ENCODE results near the gene PPP1R15A. TPM values are rescaled to one million over a fixed set of nuclear protein-coding genes. Genes with fewer than 3 reads are reported as not detected.
"Not testable (repeated sequence)": the region's sequence is repeated elsewhere in the genome, so short reads cannot be mapped to it uniquely, and the experiment has no call there.

Gene PPP1R15A
- polyA plus RNA-seq, 1 experiment, result 43.0 TPM

DNA sequence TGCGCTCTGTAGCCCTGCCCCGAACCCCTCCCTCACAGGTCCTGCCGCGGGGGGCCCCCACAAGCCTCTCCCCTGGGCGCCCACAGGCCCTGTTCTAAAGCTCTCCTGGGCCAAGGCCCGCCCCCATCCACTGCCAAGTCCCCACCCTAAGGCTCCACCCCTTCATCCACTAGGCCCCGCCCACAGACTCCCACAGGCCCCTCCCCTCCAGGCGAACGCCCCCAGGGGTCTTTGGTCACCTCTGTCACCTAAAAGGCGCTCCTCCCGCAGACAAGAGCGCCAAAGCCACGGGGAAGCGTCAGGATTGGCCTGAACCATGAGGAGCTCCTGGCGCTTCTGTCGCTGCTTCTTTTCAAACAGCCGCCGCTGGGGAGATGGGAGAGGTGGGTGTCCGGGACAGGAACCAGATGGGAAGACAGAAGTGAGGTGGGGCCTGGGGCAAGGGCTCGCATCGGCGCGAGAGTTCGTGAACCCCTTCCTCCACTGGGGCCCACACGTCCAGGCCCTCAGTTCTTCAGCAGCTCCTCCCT is 24.0 kb downstream of the PPP1R15A start:
- no peak for DNase-seq (ENCODE audit: low read depth)
- CTCF ChIA-PET, result interaction anchor here (0.7 to 1.2 kb wide), 2 partner anchors 16 to 29 kb away, joined by 3 to 4 read pairs; no protein-coding TSS in a partner anchor

GRCh38 chr19:48897181-48897580 is 25.0 kb downstream of the PPP1R15A start:
- no peak for DNase-seq (ENCODE audit: low read depth)
- Histone ChIP-seq H3K36me3 (ENCODE audit: control insufficient read depth, insufficient read depth, low read length) (no peaks in the 10 kb centered on the region), H3K4me3 (ENCODE audit: low read depth, low read length) (no peak overlapping the region), H3K27me3 (ENCODE audit: control insufficient read depth, insufficient read depth, low read length) (peaks cover 4% of the 10 kb centered on the region; the same call in 1 of the 2 replicates)
- ChIA-PET POLR2A (no interaction called here), CTCF (interaction anchor here (0.7 to 1.2 kb wide), 2 partner anchors 17 to 28 kb away, joined by 3 to 4 read pairs; no protein-coding TSS in a partner anchor)
- TF ChIP-seq, protein P1, sequence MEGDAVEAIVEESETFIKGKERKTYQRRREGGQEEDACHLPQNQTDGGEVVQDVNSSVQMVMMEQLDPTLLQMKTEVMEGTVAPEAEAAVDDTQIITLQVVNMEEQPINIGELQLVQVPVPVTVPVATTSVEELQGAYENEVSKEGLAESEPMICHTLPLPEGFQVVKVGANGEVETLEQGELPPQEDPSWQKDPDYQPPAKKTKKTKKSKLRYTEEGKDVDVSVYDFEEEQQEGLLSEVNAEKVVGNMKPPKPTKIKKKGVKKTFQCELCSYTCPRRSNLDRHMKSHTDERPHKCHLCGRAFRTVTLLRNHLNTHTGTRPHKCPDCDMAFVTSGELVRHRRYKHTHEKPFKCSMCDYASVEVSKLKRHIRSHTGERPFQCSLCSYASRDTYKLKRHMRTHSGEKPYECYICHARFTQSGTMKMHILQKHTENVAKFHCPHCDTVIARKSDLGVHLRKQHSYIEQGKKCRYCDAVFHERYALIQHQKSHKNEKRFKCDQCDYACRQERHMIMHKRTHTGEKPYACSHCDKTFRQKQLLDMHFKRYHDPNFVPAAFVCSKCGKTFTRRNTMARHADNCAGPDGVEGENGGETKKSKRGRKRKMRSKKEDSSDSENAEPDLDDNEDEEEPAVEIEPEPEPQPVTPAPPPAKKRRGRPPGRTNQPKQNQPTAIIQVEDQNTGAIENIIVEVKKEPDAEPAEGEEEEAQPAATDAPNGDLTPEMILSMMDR (IDR thresholded peaks at IDR 0.05; ENCODE audit: insufficient read depth, low read depth, low read length), result no peak

More for the DNA sequence above, 24.0 kb downstream of the PPP1R15A start:
- peaks cover 4% of the 10 kb centered on the region; the same call in 1 of the 2 replicates for H3K27me3 ChIP-seq (ENCODE audit: control insufficient read depth, insufficient read depth, low read length)
- no peaks in the 10 kb centered on the region for H3K36me3 ChIP-seq (ENCODE audit: control insufficient read depth, insufficient read depth, low read length)
- H3K4me3 ChIP-seq (ENCODE audit: low read depth, low read length), result peak overlapping the region; percentile 33
- POLR2A ChIA-PET, result interaction anchor here (0.5 kb wide), 1 partner anchor 44 kb away, joined by 3 read pairs; no protein-coding TSS in a partner anchor
- TF ChIP-seq, protein P1 (IDR thresholded peaks at IDR 0.05; ENCODE audit: insufficient read depth, low read depth, low read length), result no peak

- H3K36me3 ChIP-seq (ENCODE audit: control insufficient read depth, insufficient read depth, low read length); POLR2A ChIA-PET; H3K27me3 ChIP-seq (ENCODE audit: control insufficient read depth, insufficient read depth, low read length); DNase-seq (ENCODE audit: low read depth): not testable (repeated sequence)
- peak overlapping the region; percentile 63 for H3K4me3 ChIP-seq (ENCODE audit: low read depth, low read length)
- CTCF ChIA-PET, result interaction anchor here (0.7 to 1.2 kb wide), 3 partner anchors 65 to 111 kb away, joined by 3 to 4 read pairs (median 3); no protein-coding TSS in a partner anchor
Measured at GRCh38 chr19:48899386-48899749, 27.1 kb downstream of the PPP1R15A start.

GRCh38 chr19:48899781-48900476 is 27.7 kb downstream of the PPP1R15A start, which contains the start of gene NUCB1:
Gene NUCB1, plus strand, starts transcription at chr19:48900312. Its CDS starts 485 bp downstream, at chr19:48900797.
- CTCF ChIA-PET, result interaction anchor here (1.2 kb wide), 2 partner anchors 64 to 71 kb away, joined by 3 to 4 read pairs; no protein-coding TSS in a partner anchor
- peaks cover 7% of the 10 kb centered on the region for H3K36me3 ChIP-seq (ENCODE audit: control insufficient read depth, insufficient read depth, low read length)
- H3K4me3 ChIP-seq (ENCODE audit: low read depth, low read length), result peak within 1 kb of the TSS; percentile 63
- POLR2A ChIA-PET, result interaction anchor here (0.6 kb wide), 1 partner anchor 94 kb away, joined by 3 read pairs; the partner anchor contains the start of gene RUVBL2
- H3K27me3 ChIP-seq (ENCODE audit: control insufficient read depth, insufficient read depth, low read length), result peaks cover 2% of the 10 kb centered on the region; the same call in 1 of the 2 replicates
- TF ChIP-seq, protein P1 (IDR thresholded peaks at IDR 0.05; ENCODE audit: insufficient read depth, low read depth, low read length), result peak; percentile 38
- peak; percentile 95 for DNase-seq (ENCODE audit: low read depth)

- TF ChIP-seq, protein P1 (IDR thresholded peaks at IDR 0.05; ENCODE audit: insufficient read depth, low read depth, low read length), result no peak
- H3K4me3 ChIP-seq (ENCODE audit: low read depth, low read length), result peak overlapping the region; percentile 63
- no peak for DNase-seq (ENCODE audit: low read depth)
- H3K36me3 ChIP-seq (ENCODE audit: control insufficient read depth, insufficient read depth, low read length), result peaks cover 13% of the 10 kb centered on the region
- no peaks in the 10 kb centered on the region for H3K27me3 ChIP-seq (ENCODE audit: control insufficient read depth, insufficient read depth, low read length)
- ChIA-PET CTCF (interaction anchor here (0.9 to 1.2 kb wide), 4 partner anchors 63 to 70 kb away, joined by 3 to 4 read pairs (median 4); no protein-coding TSS in a partner anchor), POLR2A (interaction anchor here (0.6 to 1.1 kb wide), 2 partner anchors 22 to 93 kb away, joined by 3 to 5 read pairs; partner anchors contain the start of gene RUVBL2)
Measured at GRCh38 chr19:48900477-48901406, 28.5 kb downstream of the PPP1R15A start.

- POLR2A ChIA-PET; H3K4me3 ChIP-seq (ENCODE audit: low read depth, low read length); CTCF ChIA-PET; H3K27me3 ChIP-seq (ENCODE audit: control insufficient read depth, insufficient read depth, low read length); DNase-seq (ENCODE audit: low read depth): not testable (repeated sequence)
- peaks cover 13% of the 10 kb centered on the region for H3K36me3 ChIP-seq (ENCODE audit: control insufficient read depth, insufficient read depth, low read length)
Measured at GRCh38 chr19:48902291-48902690, 30.1 kb downstream of the PPP1R15A start.

- CTCF ChIA-PET, result not testable (repeated sequence)
Measured at GRCh38 chr19:48903788-48904187, 31.6 kb downstream of the PPP1R15A start.

More at GRCh38 chr19:48903788-48904187, 31.6 kb downstream of the PPP1R15A start:
- H3K27me3 ChIP-seq (ENCODE audit: control insufficient read depth, insufficient read depth, low read length); POLR2A ChIA-PET; DNase-seq (ENCODE audit: low read depth); H3K4me3 ChIP-seq (ENCODE audit: low read depth, low read length): not testable (repeated sequence)
- peaks cover 16% of the 10 kb centered on the region for H3K36me3 ChIP-seq (ENCODE audit: control insufficient read depth, insufficient read depth, low read length)

All from BJ (cell line).